HG03139 (cell line): ENCODE results near the gene SAMD4B.
"Not testable (repeated sequence)": the region's sequence is repeated elsewhere in the genome, so short reads cannot be mapped to it uniquely, and the experiment has no call there.

Source experiments
- ATAC-seq: cut with Tn5 transposase; IDR thresholded peaks from one replicate; pipeline ENCODE4 v1.9.1; 2021; ENCODE audit not compliant: unreplicated experiment

SAMD4B gene

DNA sequence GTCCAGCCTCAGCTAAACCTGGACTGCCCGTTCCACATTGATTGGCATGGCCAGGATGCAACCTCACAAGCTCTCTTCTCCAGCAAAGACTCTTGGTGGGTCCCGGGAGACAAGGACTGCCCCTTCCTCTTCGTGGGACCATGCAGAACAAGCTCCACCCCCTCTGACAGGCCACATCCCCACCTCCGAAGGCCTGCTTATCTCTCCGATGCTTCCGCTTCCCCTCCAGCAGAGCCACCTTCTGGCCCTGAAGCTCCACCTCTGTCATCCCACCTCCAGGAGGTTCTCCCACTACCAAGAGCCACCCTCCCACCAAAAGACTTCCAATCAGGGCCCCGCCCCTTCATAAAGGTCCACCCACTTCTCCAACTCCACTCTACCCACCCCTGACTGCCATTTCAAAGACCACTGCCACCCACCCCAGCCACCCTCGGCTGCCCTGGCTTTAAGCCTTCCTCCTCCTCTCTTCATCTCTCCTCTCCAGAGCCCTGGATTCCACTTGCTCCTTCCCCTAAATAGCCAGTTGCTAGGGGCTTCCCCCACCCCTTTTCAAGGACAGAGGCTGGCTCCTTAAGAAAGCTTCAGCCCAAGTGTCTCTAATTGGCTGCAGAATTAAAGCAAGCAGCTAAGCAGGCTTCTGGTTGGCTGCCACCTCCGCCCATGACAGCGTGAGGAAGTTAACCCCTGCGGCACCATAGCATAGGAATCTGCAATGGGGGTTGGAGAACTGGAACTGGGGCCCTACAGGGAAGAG lies 31.5 kb upstream of the SAMD4B start:
- ATAC-seq, result no peak

DNA sequence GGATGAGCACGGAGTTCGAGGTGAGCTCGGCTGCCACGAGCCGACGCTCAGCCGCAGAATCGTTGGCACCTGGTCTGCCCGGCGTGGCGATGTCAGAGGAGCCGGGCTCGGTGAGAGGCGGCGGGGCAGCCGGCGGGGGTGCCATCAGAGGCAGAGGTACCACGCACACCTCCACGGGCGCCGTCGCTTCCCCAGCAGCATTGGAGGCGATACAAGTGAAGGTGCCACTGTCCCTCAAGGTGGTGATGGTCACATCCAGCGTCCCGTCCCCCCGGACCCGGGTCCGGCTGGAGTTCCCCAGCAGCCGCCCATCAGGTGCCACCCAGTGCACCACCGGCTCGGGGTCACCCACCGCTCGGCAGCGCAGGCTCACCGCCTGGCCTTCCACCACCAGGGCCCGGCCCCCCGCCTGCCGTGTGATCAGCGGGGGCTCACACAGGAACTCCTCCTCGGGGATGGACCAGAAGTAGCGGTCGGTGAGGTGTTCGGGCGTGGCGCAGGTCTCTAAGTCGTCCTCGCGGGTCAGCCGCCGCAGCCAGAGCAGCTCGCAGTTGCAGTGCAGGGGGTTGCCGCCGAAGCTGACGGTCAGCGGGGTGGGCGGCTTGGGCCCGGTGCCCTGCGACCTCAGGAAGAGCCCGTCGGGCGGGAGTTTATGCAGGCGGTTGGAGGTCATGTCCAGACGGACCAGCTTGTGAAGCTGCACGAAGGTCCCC lies 28.0 kb upstream of the SAMD4B start:
- no peak for ATAC-seq

- no peak for ATAC-seq
Observed at GRCh38 chr19:39315933-39316332, 26.3 kb upstream of the SAMD4B start.

DNA sequence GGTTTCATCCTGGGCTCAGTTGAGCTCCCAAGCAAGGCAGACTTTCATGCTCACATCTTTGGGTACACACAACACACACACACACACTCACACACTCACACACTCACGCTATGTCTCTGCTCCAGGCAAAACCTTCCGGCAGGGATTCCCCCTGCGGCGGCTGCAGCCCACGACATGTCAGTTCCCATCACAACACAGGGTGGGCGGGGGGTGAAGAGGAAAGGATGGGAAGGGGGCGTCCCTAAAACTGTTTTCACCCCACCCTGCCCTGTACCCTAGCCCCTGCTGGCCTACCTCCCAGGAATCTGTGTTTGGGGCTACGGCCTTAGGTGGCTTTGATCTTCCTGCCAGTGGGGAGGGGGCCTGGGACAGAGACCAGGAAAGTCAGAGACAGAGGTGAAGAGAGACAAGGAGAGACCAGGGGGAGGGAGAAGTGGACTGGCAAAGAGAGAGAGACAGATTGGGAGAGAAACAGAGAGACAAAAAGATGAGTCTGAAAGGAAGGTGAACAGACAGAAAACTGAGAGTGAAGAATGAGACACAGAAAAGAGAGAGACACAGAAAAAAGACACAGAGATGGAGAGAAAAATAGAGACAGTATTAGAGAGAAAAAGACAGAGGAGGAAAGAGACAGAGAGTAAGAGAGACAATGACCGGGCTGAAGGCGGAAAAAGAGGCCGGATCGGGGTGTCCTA lies 25.4 kb upstream of the SAMD4B start:
- no peak for ATAC-seq

GRCh38 chr19:39317476-39317875 lies 24.7 kb upstream of the SAMD4B start:
- no peak for ATAC-seq

DNA sequence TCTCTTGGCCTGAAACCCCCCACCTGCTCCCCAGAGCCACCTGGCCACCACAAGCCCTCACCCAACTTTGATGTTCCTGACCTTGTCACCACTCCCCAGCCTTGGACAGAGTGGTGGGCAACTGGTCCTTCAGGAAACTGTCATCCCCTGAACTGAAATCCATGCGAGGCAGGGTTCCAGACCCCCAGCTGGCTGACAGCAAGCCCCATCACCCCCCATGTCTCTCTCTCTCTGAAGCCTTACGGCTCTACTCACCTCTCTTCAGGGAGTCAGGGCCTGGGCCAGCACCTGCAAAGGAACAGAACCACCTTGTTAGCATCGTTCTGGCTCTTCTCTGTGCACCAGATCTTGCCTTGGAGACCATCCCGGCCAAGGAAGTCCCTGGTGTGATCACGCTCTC lies 24.1 kb upstream of the SAMD4B start:
- ATAC-seq, result no peak

- no peak for ATAC-seq
Observed at GRCh38 chr19:39318690-39319089, 23.5 kb upstream of the SAMD4B start.

DNA sequence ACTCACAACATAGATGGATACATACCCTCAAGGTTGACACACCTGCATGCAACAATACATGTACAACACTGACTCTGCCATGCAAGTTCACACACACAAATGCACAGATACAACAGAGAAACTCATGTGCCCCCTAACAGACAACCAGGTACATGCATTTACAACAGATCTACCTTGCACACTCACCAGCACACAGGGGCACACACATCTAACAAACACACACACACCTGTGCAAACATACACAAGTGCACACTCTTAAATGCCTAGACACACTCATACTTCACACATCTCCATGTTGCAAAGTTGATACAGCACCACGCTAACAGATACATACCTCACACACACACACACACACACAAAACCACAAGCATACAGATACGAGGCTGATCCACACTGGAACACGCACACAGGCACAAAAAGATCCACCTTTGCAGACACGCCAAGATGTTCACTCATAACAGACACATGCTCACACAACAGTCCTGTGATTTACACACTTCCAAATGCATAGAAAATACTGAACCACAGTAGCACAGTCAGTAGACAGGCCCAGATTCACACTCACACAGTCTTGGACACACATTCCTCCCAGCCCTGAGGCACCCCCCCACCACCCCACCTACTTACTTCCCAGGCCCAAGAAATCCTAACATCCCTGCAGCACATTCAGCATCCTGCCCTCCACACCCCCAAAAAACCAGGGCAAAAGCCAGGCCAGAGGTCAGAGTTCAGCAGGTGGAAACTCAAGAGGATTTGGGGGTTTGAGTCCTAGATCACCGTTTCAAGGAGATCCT lies 22.9 kb upstream of the SAMD4B start:
- ATAC-seq, result no peak

DNA sequence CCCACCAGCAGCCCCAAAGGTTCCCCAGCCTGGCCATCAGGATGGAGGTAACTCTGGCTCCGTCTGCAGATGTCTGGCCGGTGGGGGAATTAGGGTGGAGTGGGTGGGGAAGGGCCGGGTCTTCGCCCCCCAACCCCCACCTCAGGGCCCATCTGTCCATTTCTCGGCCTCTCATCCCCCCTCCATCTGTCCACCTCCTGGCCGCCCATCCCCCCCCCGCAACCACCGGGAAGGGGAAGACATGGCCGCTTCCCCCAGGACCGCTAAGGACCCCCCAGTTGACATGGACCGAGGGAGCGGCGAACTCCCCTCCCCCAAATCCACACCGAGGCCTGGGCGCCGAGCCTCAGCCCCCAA lies 22.4 kb upstream of the SAMD4B start:
- no peak for ATAC-seq

- ATAC-seq, result no peak
Observed at GRCh38 chr19:39321117-39321831, 20.9 kb upstream of the SAMD4B start.

DNA sequence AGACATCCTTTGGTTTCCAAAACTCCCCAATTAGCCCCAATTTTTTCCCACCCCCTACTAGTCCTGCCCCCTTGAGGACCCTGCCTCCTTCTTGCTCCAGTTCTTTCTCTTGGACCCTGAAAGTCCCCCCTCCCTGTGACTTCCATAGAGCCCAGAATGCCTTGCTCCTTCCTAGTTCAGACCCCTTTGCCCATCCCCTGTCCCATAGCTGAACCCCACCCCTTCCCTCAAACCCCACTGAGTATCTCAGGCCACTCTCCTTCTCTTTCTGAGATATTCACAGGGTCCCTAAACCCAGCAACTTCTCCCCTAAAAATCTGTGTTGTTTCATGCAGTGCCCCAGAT lies 20.4 kb upstream of the SAMD4B start:
- no peak for ATAC-seq

GRCh38 chr19:39324242-39324842 lies 17.9 kb upstream of the SAMD4B start:
- no peak for ATAC-seq

DNA sequence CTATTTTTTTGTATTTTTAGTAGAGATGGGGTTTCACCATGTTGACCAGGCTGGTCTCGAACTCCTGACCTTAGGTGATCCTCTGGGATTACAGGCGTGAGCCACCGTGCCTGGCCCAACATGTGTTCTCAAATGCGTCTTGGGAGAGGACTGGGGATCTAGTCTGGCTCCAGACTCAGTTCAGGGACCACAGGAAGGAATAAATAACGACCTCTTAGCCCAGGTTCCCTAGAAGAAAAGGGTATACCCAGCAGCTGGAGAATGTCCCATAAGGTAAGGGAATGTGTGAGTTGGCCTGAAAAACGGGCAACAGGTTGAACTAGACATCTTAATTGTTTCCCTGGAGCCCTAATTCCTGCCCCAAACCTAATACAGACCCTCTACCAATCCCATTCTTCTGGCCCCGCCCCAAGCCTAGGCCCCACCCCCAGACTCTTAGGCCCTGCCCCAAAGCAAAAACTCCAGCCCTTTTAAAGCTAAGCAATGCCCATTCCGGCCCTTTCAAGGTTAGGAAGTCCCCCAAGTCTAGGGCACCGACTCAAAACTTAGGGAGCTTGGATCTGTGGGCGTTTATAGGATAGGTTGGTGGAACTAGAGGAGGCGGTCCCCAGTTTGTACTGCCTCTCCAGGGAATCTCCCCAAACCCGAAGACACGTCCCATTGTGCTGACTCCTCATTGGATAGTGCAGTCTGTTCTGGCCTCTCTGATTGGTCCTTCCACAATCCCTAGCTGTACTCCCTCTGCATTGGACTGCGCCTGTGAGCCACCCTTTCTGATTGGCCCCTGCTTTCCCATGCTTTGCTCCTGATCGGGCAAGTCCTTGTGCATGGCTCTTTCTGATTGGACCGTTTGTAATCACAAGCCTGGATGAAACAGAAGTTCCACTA lies 16.2 kb upstream of the SAMD4B start:
- no peak for ATAC-seq

DNA sequence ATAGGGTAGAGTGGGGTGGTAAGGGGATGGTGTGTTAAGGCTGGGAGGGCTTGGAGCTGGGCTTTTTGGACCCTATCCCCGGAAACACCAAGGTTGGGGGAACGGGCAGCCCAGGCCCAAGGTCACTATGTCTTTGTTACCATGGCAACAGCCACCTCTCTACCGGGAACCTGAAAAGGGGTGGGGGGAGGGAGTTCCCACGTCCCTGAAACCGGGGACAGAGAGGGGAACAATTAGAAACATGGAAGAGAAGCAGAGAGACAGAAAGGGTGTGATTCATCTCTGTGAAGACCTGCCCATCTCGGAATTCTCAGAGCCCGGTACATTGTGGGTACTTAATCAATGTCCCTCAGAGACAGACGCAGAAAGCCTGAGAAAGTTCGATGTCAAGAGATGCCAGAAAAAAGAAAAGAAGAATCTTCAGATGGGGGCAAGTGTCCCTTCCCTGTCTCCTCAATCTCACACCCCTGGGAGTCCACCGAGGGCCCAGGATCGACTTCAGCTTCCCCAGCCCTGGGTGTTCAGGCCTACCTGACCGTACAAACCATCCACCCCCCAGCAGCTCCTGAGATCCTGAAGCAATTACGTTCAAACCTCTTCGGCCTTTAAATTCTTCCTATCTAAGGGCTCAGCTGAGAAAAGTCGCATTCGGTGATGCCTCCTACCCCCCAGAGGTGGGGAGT lies 14.7 kb upstream of the SAMD4B start:
- no peak for ATAC-seq

GRCh38 chr19:39328046-39328705 lies 14.0 kb upstream of the SAMD4B start:
- no peak for ATAC-seq

GRCh38 chr19:39329948-39330347 lies 12.3 kb upstream of the SAMD4B start:
- ATAC-seq, result no peak

DNA sequence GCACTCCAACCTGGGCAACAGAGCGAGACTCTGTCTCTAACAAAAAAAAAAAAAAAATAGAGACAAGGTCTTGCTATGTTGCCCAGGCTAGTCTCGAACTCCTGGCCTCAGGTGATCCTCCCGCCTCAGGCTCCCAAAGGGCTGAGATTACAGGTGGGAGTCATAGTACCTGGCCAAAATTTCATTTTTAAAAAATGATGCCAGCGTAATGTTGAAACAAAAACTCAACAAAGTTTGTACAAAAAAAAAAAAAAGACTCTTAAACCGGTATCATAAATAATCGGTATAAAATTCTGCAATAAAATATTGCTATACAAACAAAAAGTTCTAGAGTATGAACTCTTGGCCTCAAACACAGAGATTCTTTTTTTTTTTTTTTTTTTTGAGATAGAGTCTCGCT lies 9.9 kb upstream of the SAMD4B start:
- ATAC-seq, result no peak

GRCh38 chr19:39332738-39333137 lies 9.5 kb upstream of the SAMD4B start:
- ATAC-seq, result not testable (repeated sequence)
